IgD-negative memory B cell (primary cell): ENCODE measurements around the gene KRTAP9-7. TPM values are rescaled to one million over a fixed set of nuclear protein-coding genes. Genes with fewer than 3 reads are reported as not detected.

Experiments used
- H3K27ac Mint-ChIP-seq, 3 donors: one replicate each; pipeline ENCODE4 v1.8.0; 2020 to 2022; ENCODE audit warnings: mild to moderate bottlenecking in 3 of 3, mixed read lengths in 3 of 3, moderate library complexity in 1 of 3
- H3K27me3 Mint-ChIP-seq: one replicate; pipeline ENCODE4 v1.8.0; 2021; ENCODE audit warnings: mixed read lengths
- H3K36me3 Mint-ChIP-seq: one replicate; pipeline ENCODE4 v1.8.0; 2020; ENCODE audit warnings: mild to moderate bottlenecking, mixed read lengths
- H3K4me1 Mint-ChIP-seq, 3 donors: one replicate each; pipeline ENCODE4 v1.8.0; 2020 to 2022; ENCODE audit warnings: mixed read lengths in 3 of 3, mild to moderate bottlenecking in 1 of 3
- H3K4me3 Mint-ChIP-seq, 4 donors: one replicate each; pipeline ENCODE4 v1.8.0; 2020 to 2022; ENCODE audit warnings: mild to moderate bottlenecking in 4 of 4, mixed read lengths in 4 of 4, moderate library complexity in 3 of 4
- H3K9me3 Mint-ChIP-seq, 3 donors: one replicate each; pipeline ENCODE4 v1.8.0; 2020 to 2021; ENCODE audit warnings: mixed read lengths in 3 of 3, mild to moderate bottlenecking in 1 of 3
- polyA plus RNA-seq: library from polyadenylated mRNA; unstranded; fragments of 300-500 nt; fragmentation: Illumina TruSeq; gene quantifications from one replicate; pipeline ENCODE4 v1.2.3, GENCODE V29; 2021

The KRTAP9-7 gene
- polyA plus RNA-seq, 1 donor from 2014 or later, result not detected

GRCh38 chr17:41324180-41325075, 48.9 kb downstream of the KRTAP9-7 start:
- no peaks in the 10 kb centered on the region for H3K27me3 Mint-ChIP-seq
- peak overlapping the region in 1 of 3 donors; percentile 69 for H3K27ac Mint-ChIP-seq
- peaks cover 3 to 14% (median 7%) of the 10 kb centered on the region in 3 donors for H3K9me3 Mint-ChIP-seq
- no peaks in the 10 kb centered on the region for H3K36me3 Mint-ChIP-seq
- no peak overlapping the region for H3K4me3 Mint-ChIP-seq
- peaks cover 2 to 9% (median 7%) of the 10 kb centered on the region in 3 donors for H3K4me1 Mint-ChIP-seq

- Mint-ChIP-seq H3K27ac (no peak overlapping the region), H3K9me3 (peaks cover 0 to 7% (median 3%) of the 10 kb centered on the region in 3 donors), H3K27me3 (peaks cover 2% of the 10 kb centered on the region), H3K36me3 (no peaks in the 10 kb centered on the region), H3K4me1 (peaks cover under 1 to 7% (median 6%) of the 10 kb centered on the region in 3 donors), H3K4me3 (no peak overlapping the region)
Observed at GRCh38 chr17:41325126-41325525, 49.6 kb downstream of the KRTAP9-7 start.

- no peak overlapping the region for H3K27ac Mint-ChIP-seq
- peaks cover 0 to 2% (median under 1%) of the 10 kb centered on the region in 3 donors for H3K9me3 Mint-ChIP-seq
- H3K4me1 Mint-ChIP-seq, result peaks cover 0 to 7% (median 5%) of the 10 kb centered on the region in 3 donors
- H3K36me3 Mint-ChIP-seq, result no peaks in the 10 kb centered on the region
- H3K27me3 Mint-ChIP-seq, result peaks cover 2% of the 10 kb centered on the region
- H3K4me3 Mint-ChIP-seq, result no peak overlapping the region
Observed at GRCh38 chr17:41325611-41326010, 50.1 kb downstream of the KRTAP9-7 start.

Other genes starting within 250 kb of the KRTAP9-7 start
- gene KRTAP1-5, start 248.5 kb upstream of the KRTAP9-7 start, polyA plus RNA-seq, result not detected
- not detected for gene KRTAP1-4, start 245.5 kb upstream of the KRTAP9-7 start, polyA plus RNA-seq
- gene KRTAP1-3, start 240.8 kb upstream of the KRTAP9-7 start, polyA plus RNA-seq, result not detected
- gene KRTAP1-1, start 234.2 kb upstream of the KRTAP9-7 start, polyA plus RNA-seq, result not detected
- gene KRTAP2-1, start 228.4 kb upstream of the KRTAP9-7 start, polyA plus RNA-seq, result not detected
- not detected for gene KRTAP2-2, start 220.5 kb upstream of the KRTAP9-7 start, polyA plus RNA-seq
- not detected for gene KRTAP2-3, start 215.6 kb upstream of the KRTAP9-7 start, polyA plus RNA-seq
- not detected for gene KRTAP2-4, start 209.8 kb upstream of the KRTAP9-7 start, polyA plus RNA-seq
- gene KRTAP4-7, start 191.5 kb upstream of the KRTAP9-7 start, polyA plus RNA-seq, result not detected
- not detected for gene KRTAP4-8, start 177.6 kb upstream of the KRTAP9-7 start, polyA plus RNA-seq
- not detected for gene KRTAP4-16, start 173.5 kb upstream of the KRTAP9-7 start, polyA plus RNA-seq
- not detected for gene KRTAP4-9, start 170.3 kb upstream of the KRTAP9-7 start, polyA plus RNA-seq
- not detected for gene KRTAP4-11, start 157.3 kb upstream of the KRTAP9-7 start, polyA plus RNA-seq
- gene KRTAP4-12, start 151.5 kb upstream of the KRTAP9-7 start, polyA plus RNA-seq, result not detected
- gene KRTAP4-6, start 135.2 kb upstream of the KRTAP9-7 start, polyA plus RNA-seq, result not detected
- gene KRTAP4-5, start 125.9 kb upstream of the KRTAP9-7 start, polyA plus RNA-seq, result not detected
- gene KRTAP4-4, start 115.0 kb upstream of the KRTAP9-7 start, polyA plus RNA-seq, result not detected
- not detected for gene KRTAP4-3, start 107.5 kb upstream of the KRTAP9-7 start, polyA plus RNA-seq
- not detected for gene KRTAP4-2, start 97.5 kb upstream of the KRTAP9-7 start, polyA plus RNA-seq
- not detected for gene KRTAP4-1, start 90.8 kb upstream of the KRTAP9-7 start, polyA plus RNA-seq
- not detected for gene KRTAP9-1, start 85.8 kb upstream of the KRTAP9-7 start, polyA plus RNA-seq
- not detected for gene KRTAP9-2, start 49.0 kb upstream of the KRTAP9-7 start, polyA plus RNA-seq
- not detected for gene KRTAP9-3, start 43.2 kb upstream of the KRTAP9-7 start, polyA plus RNA-seq
- not detected for gene KRTAP9-8, start 37.7 kb upstream of the KRTAP9-7 start, polyA plus RNA-seq
- not detected for gene KRTAP9-4, start 26.0 kb upstream of the KRTAP9-7 start, polyA plus RNA-seq
- gene KRTAP9-9, start 20.3 kb upstream of the KRTAP9-7 start, polyA plus RNA-seq, result not detected
- not detected for gene KRTAP9-6, start 10.3 kb upstream of the KRTAP9-7 start, polyA plus RNA-seq
- gene KRTAP29-1, start 27.2 kb downstream of the KRTAP9-7 start, polyA plus RNA-seq, result not detected
- not detected for gene KRTAP16-1, start 33.6 kb downstream of the KRTAP9-7 start, polyA plus RNA-seq
- not detected for gene KRTAP17-1, start 40.0 kb downstream of the KRTAP9-7 start, polyA plus RNA-seq
- not detected for gene KRT33A, start 75.1 kb downstream of the KRTAP9-7 start, polyA plus RNA-seq
- gene KRT33B, start 94.1 kb downstream of the KRTAP9-7 start, polyA plus RNA-seq, result not detected
- gene KRT34, start 106.6 kb downstream of the KRTAP9-7 start, polyA plus RNA-seq, result not detected
- gene KRT31, start 121.9 kb downstream of the KRTAP9-7 start, polyA plus RNA-seq, result not detected
- not detected for gene KRT37, start 148.9 kb downstream of the KRTAP9-7 start, polyA plus RNA-seq
- not detected for gene KRT38, start 165.3 kb downstream of the KRTAP9-7 start, polyA plus RNA-seq
- not detected for gene KRT32, start 191.7 kb downstream of the KRTAP9-7 start, polyA plus RNA-seq
- not detected for gene KRT35, start 205.5 kb downstream of the KRTAP9-7 start, polyA plus RNA-seq
- gene KRT36, start 214.2 kb downstream of the KRTAP9-7 start, polyA plus RNA-seq, result not detected
- gene KRT13, start 229.9 kb downstream of the KRTAP9-7 start, polyA plus RNA-seq, result not detected
- not detected for gene KRT15, start 243.2 kb downstream of the KRTAP9-7 start, polyA plus RNA-seq